HG02840 (cell line): ENCODE results near the gene FOXF1.

ENCODE experiments used
- ATAC-seq: cut with Tn5 transposase; IDR thresholded peaks from one replicate; pipeline ENCODE4 v1.9.1; 2021; ENCODE audit warnings: mild to moderate bottlenecking, moderate library complexity, moderate number of reproducible peaks; ENCODE audit not compliant: unreplicated experiment, low FRiP score

FOXF1 gene

GRCh38 chr16:86492267-86492960 lies 17.9 kb upstream of the FOXF1 start:
- no peak for ATAC-seq

DNA sequence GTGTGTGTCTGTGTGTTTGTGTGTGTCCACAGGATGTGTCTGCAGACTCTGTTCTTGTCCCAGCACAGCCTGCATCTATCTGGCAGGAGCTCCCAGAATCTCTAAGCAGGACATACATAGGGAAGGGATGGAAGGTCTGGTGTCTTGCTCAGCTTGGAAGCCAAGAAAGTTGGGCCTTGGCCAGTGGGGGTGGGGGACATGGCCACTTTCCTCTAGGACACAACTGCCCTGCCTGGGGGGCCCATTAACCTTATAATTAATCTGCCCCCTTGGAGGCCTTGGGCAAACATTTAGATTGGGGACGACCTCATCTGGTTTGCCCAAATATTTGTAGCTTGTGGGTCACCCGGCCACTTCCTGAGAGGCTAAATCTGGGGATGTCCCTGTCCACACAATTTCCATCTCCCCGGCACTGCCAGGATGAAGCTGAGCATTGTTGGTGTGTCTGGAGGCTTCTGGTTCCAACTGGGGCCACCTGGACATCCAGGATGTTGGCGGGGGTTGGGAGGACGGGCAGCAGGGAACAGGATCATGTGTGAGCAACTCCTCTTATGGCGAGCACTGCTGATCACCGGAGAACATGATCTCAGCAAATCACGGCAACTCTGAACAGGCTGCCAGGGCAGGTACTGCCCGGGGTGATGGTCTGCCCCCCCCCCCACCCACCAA lies 17.2 kb upstream of the FOXF1 start:
- no peak for ATAC-seq

- no peak for ATAC-seq
Observed at GRCh38 chr16:86494039-86494564, 16.2 kb upstream of the FOXF1 start.

- ATAC-seq, result no peak
Observed at GRCh38 chr16:86494565-86495356, 15.6 kb upstream of the FOXF1 start.

DNA sequence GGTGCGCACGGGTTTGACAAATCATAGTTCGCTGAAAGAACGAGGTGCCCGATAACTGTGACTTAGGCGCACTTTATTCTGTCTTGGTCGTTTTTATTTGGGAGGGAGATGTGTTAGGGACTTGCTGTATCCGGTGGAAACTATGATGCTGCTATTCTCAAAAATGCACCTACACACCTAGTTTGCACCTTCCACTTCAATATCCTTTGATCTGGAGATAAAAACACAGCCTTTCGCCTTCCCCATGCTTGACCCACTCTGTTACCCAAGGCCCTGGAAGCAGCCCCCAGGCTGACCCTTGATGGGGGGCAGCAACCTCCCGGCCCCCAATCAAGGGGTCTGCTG lies 15.0 kb upstream of the FOXF1 start:
- ATAC-seq, result no peak

- ATAC-seq, result no peak
Observed at GRCh38 chr16:86495756-86496261, 14.5 kb upstream of the FOXF1 start.

- no peak for ATAC-seq
Observed at GRCh38 chr16:86496262-86496928, 13.9 kb upstream of the FOXF1 start.

- no peak for ATAC-seq
Observed at GRCh38 chr16:86496929-86497461, 13.3 kb upstream of the FOXF1 start.

DNA sequence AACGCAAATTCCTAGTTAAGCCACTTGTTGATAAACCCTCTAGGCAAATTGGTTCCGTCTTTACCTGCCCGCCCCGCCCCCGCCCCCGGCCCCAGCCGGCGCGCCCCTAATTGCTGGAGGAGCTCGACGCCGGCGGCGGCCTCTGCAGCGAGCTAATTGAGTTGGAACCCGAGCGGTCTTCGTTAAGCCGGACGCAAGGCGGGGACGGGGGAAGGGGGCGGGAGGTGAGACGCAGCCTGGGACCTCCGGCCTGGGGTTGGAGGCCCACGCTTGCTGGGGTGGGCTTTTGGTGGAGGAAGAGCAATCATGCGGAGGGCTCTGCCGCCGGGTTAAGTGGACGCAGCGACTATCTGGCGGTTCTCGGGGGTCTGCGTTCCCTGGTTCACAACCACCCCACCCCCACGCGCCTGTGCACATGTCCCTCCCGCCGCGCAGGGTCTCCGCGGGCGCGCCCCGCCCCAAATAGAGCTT lies 12.7 kb upstream of the FOXF1 start:
- no peak for ATAC-seq

GRCh38 chr16:86498155-86498670 lies 12.1 kb upstream of the FOXF1 start:
- no peak for ATAC-seq

GRCh38 chr16:86498671-86499439 lies 11.5 kb upstream of the FOXF1 start:
- ATAC-seq, result no peak

GRCh38 chr16:86499440-86499786 lies 10.9 kb upstream of the FOXF1 start:
- ATAC-seq, result no peak

- no peak for ATAC-seq
Observed at GRCh38 chr16:86499889-86500707, 10.2 kb upstream of the FOXF1 start.

- ATAC-seq, result no peak
Observed at GRCh38 chr16:86500708-86501510, 9.4 kb upstream of the FOXF1 start.

DNA sequence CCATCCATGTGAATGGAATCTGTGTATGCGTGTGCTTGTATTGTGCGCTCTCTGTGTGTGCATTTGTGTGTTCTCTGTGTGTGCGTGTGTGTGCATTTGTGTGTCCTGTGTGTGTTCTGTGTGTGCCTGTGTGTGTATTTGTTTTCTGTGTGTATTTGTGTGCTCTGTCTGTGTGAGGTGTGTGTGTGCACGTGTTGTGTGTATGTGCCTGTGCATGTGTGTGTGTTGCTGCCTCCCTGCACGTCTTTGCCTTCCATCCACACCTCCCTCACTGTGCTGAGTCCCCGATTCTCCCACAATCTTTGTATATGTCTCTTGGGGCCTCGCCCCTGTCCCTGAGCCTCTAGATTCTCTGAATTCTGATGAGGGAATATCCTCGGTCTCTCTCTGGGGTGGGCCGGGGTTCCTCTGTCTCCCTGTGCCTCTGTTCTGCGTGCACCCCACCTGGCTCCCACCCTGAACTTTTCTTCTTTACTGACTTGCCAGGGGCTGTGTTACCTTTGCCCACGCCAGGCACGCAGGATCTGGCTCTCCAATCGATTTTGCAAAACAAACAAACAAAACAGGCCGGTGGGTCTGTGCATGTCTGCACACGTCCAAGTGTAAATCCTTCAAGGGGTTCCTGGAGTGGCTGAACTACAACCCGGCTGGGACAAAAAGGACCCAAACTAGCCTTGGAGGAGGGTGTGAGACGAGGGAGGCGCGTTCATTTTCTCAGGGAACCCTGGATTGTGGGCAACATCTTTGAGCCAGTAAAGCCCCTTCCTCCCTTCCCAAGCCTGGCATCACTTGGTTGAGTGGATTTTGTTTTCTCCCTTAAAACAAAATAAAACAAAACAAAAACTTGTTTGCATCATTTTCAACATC lies 8.1 kb upstream of the FOXF1 start:
- no peak for ATAC-seq

DNA sequence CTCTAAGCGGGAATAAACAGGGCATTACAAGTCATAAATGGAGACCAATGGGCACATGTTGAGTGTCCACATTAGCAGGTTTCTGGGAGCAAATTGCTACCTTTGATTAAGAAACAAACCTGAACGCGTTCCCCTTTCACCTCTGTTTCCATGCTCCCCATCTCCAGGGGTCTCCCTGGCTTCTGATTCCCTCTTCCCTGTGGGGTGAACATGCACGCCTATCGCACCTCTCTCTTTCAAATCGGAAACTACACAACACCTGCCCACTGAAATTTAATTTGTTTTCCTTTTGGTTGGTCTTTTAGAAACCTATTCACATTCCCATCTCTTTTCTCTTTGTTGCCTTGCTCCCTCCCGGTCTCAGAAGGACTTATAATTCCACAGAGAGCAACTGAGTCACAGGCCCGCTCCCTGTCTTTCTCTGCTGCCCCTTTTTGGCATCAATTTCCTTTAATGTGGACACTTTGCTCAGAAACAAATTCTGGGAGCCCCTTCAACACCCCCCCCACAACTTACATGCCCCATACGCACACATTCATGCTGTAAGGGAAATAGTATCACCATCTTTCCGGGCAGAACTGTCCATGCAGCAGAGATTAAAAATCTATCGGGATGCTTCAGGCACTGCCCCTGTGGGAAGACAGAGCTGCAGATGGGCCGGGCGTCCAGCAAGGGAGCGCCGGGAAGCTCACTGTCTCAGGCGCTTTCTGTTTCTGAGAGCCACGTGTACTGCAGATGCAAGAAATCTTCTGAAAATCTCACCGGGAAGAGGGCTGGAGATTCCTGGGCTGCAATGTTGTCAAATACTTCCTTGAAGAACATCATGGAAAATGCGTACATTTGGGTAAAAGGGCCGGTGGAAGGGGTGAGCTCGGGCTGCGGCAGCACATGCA lies 7.2 kb upstream of the FOXF1 start:
- ATAC-seq, result no peak
